GM23338 (cell line): ENCODE measurements around the gene GPRASP3. TPM values are rescaled to one million over a fixed set of nuclear protein-coding genes. Genes with fewer than 3 reads are reported as not detected.

Experiments used
- ATAC-seq: fragments of 200-7000 bp; cut with Tn5 transposase; 3 replicates; pipeline ENCODE4 v1.9.1; 2020
- DNase-seq: peaks from one replicate; pipeline ENCODE4 v3.0.0-alpha.2; 2015; ENCODE audit warnings: low spot score
- H2AFZ ChIP-seq: fragments of 200-600 bp; sonication (generic); 2 replicates; pipeline ENCODE4 v1.8.0; 2016; ENCODE audit warnings: antibody characterized with exemption, mild to moderate bottlenecking, moderate library complexity
- H3F3A ChIP-seq: fragments of 200-600 bp; sonication (generic); replicated peaks from 2 replicates; pipeline ENCODE4 v1.8.0; 2017; ENCODE audit warnings: antibody characterized with exemption, mixed run types, low read depth
- H3K27ac ChIP-seq: fragments of 200-600 bp; sonication (generic); 2 replicates; pipeline ENCODE4 v1.6.1; 2016; ENCODE audit warnings: low read depth
- H3K27me3 ChIP-seq: fragments of 200-600 bp; sonication (generic); 2 replicates; pipeline ENCODE4 v1.8.0; 2016; ENCODE audit warnings: mild to moderate bottlenecking, mixed run types, moderate library complexity; ENCODE audit not compliant: insufficient read depth
- H3K36me3 ChIP-seq: fragments of 200-600 bp; sonication (generic); 2 replicates; pipeline ENCODE4 v1.8.0; 2016; ENCODE audit warnings: mild to moderate bottlenecking; ENCODE audit not compliant: insufficient read depth
- H3K4me1 ChIP-seq: fragments of 200-600 bp; sonication (generic); 2 replicates; pipeline ENCODE4 v1.8.0; 2016; ENCODE audit warnings: mild to moderate bottlenecking, moderate library complexity; ENCODE audit not compliant: insufficient read depth
- H3K4me2 ChIP-seq: fragments of 200-600 bp; sonication (generic); 2 replicates; pipeline ENCODE4 v1.7.1; 2017; ENCODE audit warnings: mixed run types
- H3K4me3 ChIP-seq: fragments of 200-600 bp; sonication (generic); 2 replicates; pipeline ENCODE4 v1.6.1; 2016; ENCODE audit warnings: mixed run types
- H3K79me2 ChIP-seq: fragments of 200-600 bp; sonication (generic); replicated peaks from 2 replicates; pipeline ENCODE4 v1.8.0; 2017; ENCODE audit warnings: mild to moderate bottlenecking; ENCODE audit not compliant: insufficient read depth
- H3K9me2 ChIP-seq: fragments of 200-600 bp; sonication (generic); 2 replicates; pipeline ENCODE4 v1.8.0; 2017; ENCODE audit not compliant: insufficient read depth
- H4K20me1 ChIP-seq: fragments of 200-600 bp; sonication (generic); replicated peaks from 2 replicates; pipeline ENCODE4 v1.8.0; 2017; ENCODE audit warnings: mild to moderate bottlenecking; ENCODE audit not compliant: insufficient read depth
- H3K27ac Mint-ChIP-seq: 2 replicates; pipeline ENCODE4 v1.8.0; 2020; ENCODE audit warnings: inconsistent platforms, mild to moderate bottlenecking, moderate library complexity, mixed read lengths
- H3K27me3 Mint-ChIP-seq: 3 replicates; pipeline ENCODE4 v1.8.0; 2022; ENCODE audit warnings: low read depth, mild to moderate bottlenecking, moderate library complexity, mixed read lengths, inconsistent platforms; ENCODE audit not compliant: insufficient read depth, poor library complexity
- H3K36me3 Mint-ChIP-seq: 3 replicates; pipeline ENCODE4 v1.8.0; 2021; ENCODE audit warnings: low read depth, mild to moderate bottlenecking, inconsistent platforms, moderate library complexity, mixed read lengths
- H3K4me1 Mint-ChIP-seq: 3 replicates; pipeline ENCODE4 v1.8.0; 2020; ENCODE audit warnings: mild to moderate bottlenecking, inconsistent platforms, mixed read lengths
- H3K4me3 Mint-ChIP-seq: 3 replicates; pipeline ENCODE4 v1.8.0; 2021; ENCODE audit warnings: moderate library complexity, mild to moderate bottlenecking, inconsistent platforms, mixed read lengths
- H3K9me3 Mint-ChIP-seq: 3 replicates; pipeline ENCODE4 v1.8.0; 2020; ENCODE audit warnings: moderate library complexity, mild to moderate bottlenecking, inconsistent platforms, mixed read lengths
- CREB1 ChIP-seq: fragments of 250-450 bp; sonication (Bioruptor Pico); IDR thresholded peaks from 2 replicates; pipeline ENCODE4 v1.5.0; 2020; ENCODE audit warnings: low read depth, mild to moderate bottlenecking, moderate library complexity
- CTCF ChIP-seq, 2 experiments: fragments of 200-600 bp in 1 of 2; sonication (generic) in 1 of 2; conservative IDR thresholded peaks; 2 replicates each; pipeline versions ENCODE4 v1.5.1 to v1.6.1; 2016 to 2017; ENCODE audit warnings: antibody characterized with exemption in 2 of 2, low read depth in 2 of 2, mild to moderate bottlenecking in 2 of 2, moderate library complexity in 1 of 2
- EZH2 ChIP-seq: fragments of 200-600 bp; sonication (generic); IDR thresholded peaks from one replicate; pipeline ENCODE4 v1.8.0; 2017; ENCODE audit warnings: antibody characterized with exemption, mild to moderate bottlenecking, low read depth; ENCODE audit not compliant: unreplicated experiment
- EZH2phosphoT487 ChIP-seq: fragments of 200-600 bp; sonication (generic); IDR thresholded peaks from one replicate; pipeline ENCODE4 v1.8.1; 2018; ENCODE audit warnings: antibody characterized with exemption; ENCODE audit not compliant: unreplicated experiment
- POLR2AphosphoS5 ChIP-seq: IDR thresholded peaks from 2 replicates; pipeline ENCODE4 v1.6.1; 2016; ENCODE audit warnings: antibody characterized with exemption, low read depth
- REST ChIP-seq: IDR thresholded peaks from one replicate; pipeline ENCODE4 v1.6.1; 2018; ENCODE audit warnings: antibody characterized with exemption; ENCODE audit not compliant: unreplicated experiment
- STAT1 ChIP-seq: IDR thresholded peaks from one replicate; pipeline ENCODE4 v1.6.1; 2016; ENCODE audit warnings: antibody characterized with exemption; ENCODE audit not compliant: unreplicated experiment
- ZNF114 ChIP-seq: fragments of 250-450 bp; sonication (Bioruptor Pico); IDR thresholded peaks from 2 replicates; pipeline ENCODE4 v1.5.0; 2020; ENCODE audit warnings: mild to moderate bottlenecking, moderate library complexity
- ZNF331 ChIP-seq: fragments of 250-450 bp; sonication (Bioruptor Pico); IDR thresholded peaks from 2 replicates; pipeline ENCODE4 v1.5.0; 2020; ENCODE audit warnings: low read depth, mild to moderate bottlenecking, moderate library complexity
- ZNF462 ChIP-seq: fragments of 250-450 bp; sonication (Bioruptor Pico); IDR thresholded peaks from 2 replicates; pipeline ENCODE4 v1.5.0; 2020; ENCODE audit warnings: mild to moderate bottlenecking, moderate library complexity
- polyA plus RNA-seq: library from polyadenylated mRNA; unstranded; fragments of >200 nt; fragmentation: Nextera tagmentation; extraction: Ambion mirVana; gene quantifications from 2 replicates; pipeline ENCODE4 v1.2.1, GENCODE V29; 2016
- total RNA-seq: library from RNA; depleted of rRNA; stranded (reverse); fragments of >200 nt; shearing (Covaris generic); gene quantifications from 2 replicates; pipeline ENCODE4 v1.2.3, GENCODE V29; 2014

Gene GPRASP3
- total and polyA plus RNA-seq, 2 experiments from 2014 or later, result 7.9 to 18.2 TPM

- Mint-ChIP-seq H3K27ac (no peak overlapping the region), H3K36me3 (no peaks in the 10 kb centered on the region), H3K9me3 (no peaks in the 10 kb centered on the region), H3K4me1 (peaks cover 4% of the 10 kb centered on the region; the same call in 1 of the 3 replicates), H3K4me3 (no peak overlapping the region), H3K27me3 (peaks cover 4% of the 10 kb centered on the region)
- Histone ChIP-seq H3F3A (no peaks in the 10 kb centered on the region), H3K27me3 (no peaks in the 10 kb centered on the region), H4K20me1 (no peaks in the 10 kb centered on the region), H3K4me2 (no peak overlapping the region), H3K9me2 (no peaks in the 10 kb centered on the region), H2AFZ (no peak overlapping the region), H3K36me3 (no peaks in the 10 kb centered on the region), H3K27ac (no peak overlapping the region), H3K4me1 (no peaks in the 10 kb centered on the region; the same call in 1 of the 2 replicates), H3K79me2 (peaks cover 18% of the 10 kb centered on the region), H3K4me3 (no peak overlapping the region)
- DNase-seq, result no peak
- ATAC-seq, result no peak
- TF ChIP-seq EZH2phosphoT487, result no peak
- no peak for TF ChIP-seq CREB1 (CRISPR knock-in tag)
- TF ChIP-seq ZNF462 (CRISPR knock-in tag), result no peak
- no peak for TF ChIP-seq STAT1
- TF ChIP-seq ZNF114, result no peak
- TF ChIP-seq CTCF (conservative IDR thresholded peaks at IDR 0.05; ENCODE audit: low read depth in 2 of 2), result no peak
- no peak for TF ChIP-seq EZH2
- no peak for TF ChIP-seq POLR2AphosphoS5
- TF ChIP-seq REST, result no peak
- TF ChIP-seq ZNF331, result no peak
Observed at GRCh38 chrX:102767287-102767686, 46.7 kb downstream of the GPRASP3 start.
